Testis (tissue), 2 donors: ENCODE measurements around the gene COL16A1.

Experiments
- CTCF ChIP-seq, 3 experiments: fragments of 450-650 bp in 2 of 3; fragments of 200-600 bp in 1 of 3; sonication (generic) in 1 of 3; IDR thresholded peaks; one replicate each; pipeline ENCODE4 v1.5.1; 2016 to 2019; ENCODE audit warnings: antibody characterized with exemption in 3 of 3, mild to moderate bottlenecking in 2 of 3, moderate library complexity in 1 of 3
- POLR2A ChIP-seq: fragments of 450-650 bp; IDR thresholded peaks from one replicate; pipeline ENCODE4 v1.6.1; 2017; ENCODE audit warnings: antibody characterized with exemption, mild to moderate bottlenecking, moderate library complexity

DNA sequence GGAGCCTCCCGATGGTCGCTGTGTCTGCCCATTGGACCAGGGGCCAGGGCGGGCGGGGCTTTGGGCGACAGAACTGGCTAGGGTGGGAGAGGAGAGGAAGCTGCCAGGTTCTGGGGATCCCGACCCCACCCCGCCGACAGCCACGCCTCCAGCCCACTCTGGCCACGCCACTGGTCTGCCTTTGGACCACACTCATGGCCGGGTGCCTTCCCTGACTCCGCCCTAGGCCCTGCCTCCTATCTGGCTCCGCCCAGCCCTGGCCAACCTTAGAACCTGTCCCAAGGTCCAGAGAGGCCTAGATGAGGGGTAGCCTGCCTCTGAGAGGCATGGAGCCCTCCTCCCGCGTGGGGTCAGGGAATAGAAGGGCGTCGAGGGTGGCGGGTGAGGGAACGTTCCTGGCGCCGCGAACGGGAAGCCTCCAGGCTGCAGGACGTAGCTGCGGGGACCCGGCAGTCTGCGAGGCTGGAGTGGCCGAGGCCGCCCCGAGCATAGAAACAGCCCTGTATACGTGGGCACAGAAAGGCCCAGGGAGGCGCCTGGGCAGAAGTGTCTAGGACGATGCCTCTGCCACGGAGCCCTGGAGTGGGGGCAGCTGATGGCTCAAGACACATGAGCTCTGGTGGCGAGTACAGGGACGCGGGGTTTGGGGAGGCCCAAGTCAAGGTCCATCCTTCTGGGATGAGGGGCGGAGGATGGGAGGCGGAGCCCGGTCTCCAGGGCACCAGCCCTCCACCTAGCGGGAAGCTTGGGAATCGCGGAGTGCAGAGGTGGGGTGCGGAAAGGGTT is 11.5 kb upstream of the COL16A1 start:
- TF ChIP-seq POLR2A (no peak), CTCF (IDR thresholded peaks at IDR 0.05) (peak; percentile 73 to 83 (median 81))
